HEK293T (cell line): ENCODE data around the gene ADAMTS13.

Experiments
- CTCF ChIA-PET: fragments of 350-600 bp; formaldehyde crosslinking; extraction: SDS; loops from one replicate; lab custom pipeline; 2021; ENCODE audit warnings: antibody characterized with exemption, inconsistent platforms; lab: Yijun Ruan, JAX
- POLR2A ChIA-PET: fragments of 350-600 bp; formaldehyde crosslinking; extraction: SDS; loops from one replicate; lab custom pipeline; 2020; ENCODE audit warnings: antibody characterized with exemption, inconsistent platforms; lab: Yijun Ruan, JAX
- DNase-seq: peaks from one replicate; pipeline ENCODE4 v3.0.0; 2012; ENCODE audit warnings: mixed read lengths; ENCODE audit errors: extremely low spot score
- ARNT ChIP-seq: fragments of 450-650 bp; IDR thresholded peaks from 2 replicates; pipeline ENCODE4 v1.6.1; 2017; ENCODE audit warnings: mild to moderate bottlenecking
- BHLHE40 ChIP-seq: fragments of 450-650 bp; IDR thresholded peaks from 2 replicates; pipeline ENCODE4 v1.6.1; 2016; ENCODE audit warnings: mild to moderate bottlenecking, moderate library complexity, borderline replicate concordance
- CTBP1 ChIP-seq: fragments of 450-650 bp; IDR thresholded peaks from 2 replicates; pipeline ENCODE4 v1.6.1; 2016; ENCODE audit warnings: borderline replicate concordance
- ELF4 ChIP-seq: fragments of 450-650 bp; IDR thresholded peaks from 2 replicates; pipeline ENCODE4 v1.6.1; 2017; ENCODE audit warnings: antibody characterized with exemption
- FOXA1 ChIP-seq: fragments of 450-650 bp; IDR thresholded peaks from 2 replicates; pipeline ENCODE4 v1.6.1; 2016; ENCODE audit warnings: mild to moderate bottlenecking
- FOXK2 ChIP-seq: fragments of 450-650 bp; IDR thresholded peaks from 2 replicates; pipeline ENCODE4 v1.6.1; 2016; ENCODE audit warnings: mild to moderate bottlenecking
- FOXM1 ChIP-seq: fragments of 450-650 bp; IDR thresholded peaks from 2 replicates; pipeline ENCODE4 v1.6.1; 2017; ENCODE audit warnings: mild to moderate bottlenecking, borderline replicate concordance
- HDGF ChIP-seq: fragments of 450-650 bp; IDR thresholded peaks from 2 replicates; pipeline ENCODE4 v1.6.1; 2017; ENCODE audit warnings: antibody characterized with exemption, borderline replicate concordance
- L3MBTL2 ChIP-seq: fragments of 450-650 bp; conservative IDR thresholded peaks from 2 replicates; pipeline ENCODE4 v1.6.1; 2016; ENCODE audit warnings: mild to moderate bottlenecking
- LEF1 ChIP-seq: fragments of 450-650 bp; IDR thresholded peaks from 2 replicates; pipeline ENCODE4 v1.6.1; 2017; ENCODE audit warnings: mild to moderate bottlenecking, borderline replicate concordance
- NFRKB ChIP-seq: fragments of 450-650 bp; IDR thresholded peaks from 2 replicates; pipeline ENCODE4 v1.6.1; 2016; ENCODE audit warnings: mild to moderate bottlenecking, moderate library complexity
- PKNOX1 ChIP-seq: fragments of 450-650 bp; IDR thresholded peaks from 2 replicates; pipeline ENCODE4 v1.6.1; 2016
- SP1 ChIP-seq: fragments of 450-650 bp; IDR thresholded peaks from 2 replicates; pipeline ENCODE4 v1.6.1; 2017
- SUZ12 ChIP-seq: fragments of 450-650 bp; IDR thresholded peaks from 2 replicates; pipeline ENCODE4 v1.6.1; 2016; ENCODE audit warnings: mild to moderate bottlenecking
- TARDBP ChIP-seq: fragments of 450-650 bp; IDR thresholded peaks from 2 replicates; pipeline ENCODE4 v1.6.1; 2016
- ZNF384 ChIP-seq: fragments of 450-650 bp; IDR thresholded peaks from 2 replicates; pipeline ENCODE4 v1.6.1; 2016

The ADAMTS13 gene

DNA sequence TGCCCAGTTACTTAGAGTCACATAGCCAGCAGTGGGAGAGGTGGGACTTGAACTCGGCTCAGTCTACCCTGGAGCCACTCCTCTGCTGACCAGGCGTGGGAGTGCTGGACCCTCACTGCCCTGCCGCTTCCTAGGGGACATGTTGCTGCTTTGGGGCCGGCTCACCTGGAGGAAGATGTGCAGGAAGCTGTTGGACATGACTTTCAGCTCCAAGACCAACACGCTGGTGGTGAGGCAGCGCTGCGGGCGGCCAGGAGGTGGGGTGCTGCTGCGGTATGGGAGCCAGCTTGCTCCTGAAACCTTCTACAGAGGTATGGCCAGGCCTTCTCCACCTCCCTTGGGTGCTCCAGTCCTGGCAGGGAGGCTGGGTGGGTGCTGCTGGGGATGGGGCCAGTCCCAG lies 34.2 kb downstream of the ADAMTS13 start:
- CTCF ChIA-PET: no interaction called here
- no peak for DNase-seq
- POLR2A ChIA-PET: no interaction called here
- TF ChIP-seq ARNT (no peak), SUZ12 (no peak), LEF1 (no peak), SP1 (no peak), L3MBTL2 (no peak), BHLHE40 (no peak), ELF4 (no peak), TARDBP (no peak), FOXM1 (no peak), HDGF (no peak), NFRKB (no peak), FOXA1 (no peak)

DNA sequence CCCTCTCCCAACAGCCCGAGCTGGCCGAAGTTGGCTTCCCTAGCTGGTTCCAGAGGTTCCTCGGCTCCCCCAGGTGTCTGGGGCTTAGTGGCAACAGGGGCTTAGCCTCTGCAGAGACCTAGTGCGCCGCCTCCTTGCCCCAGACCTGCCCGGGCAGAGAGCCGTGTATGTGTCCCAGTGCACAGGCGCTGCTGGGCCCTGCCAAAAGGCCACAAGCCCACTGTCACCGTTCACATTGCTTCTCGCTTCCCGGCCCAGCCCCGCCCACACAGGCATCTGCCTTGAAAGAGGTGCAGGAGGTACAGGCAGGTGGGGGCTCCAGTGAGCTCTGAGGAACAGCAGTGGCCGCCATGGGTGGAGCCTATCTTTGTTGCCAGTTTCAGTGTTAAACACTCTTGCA lies 35.1 kb downstream of the ADAMTS13 start:
- ChIA-PET CTCF (interaction anchor here (0.7 kb wide), 1 partner anchor 80 kb away, joined by 3 read pairs; no protein-coding TSS in a partner anchor), POLR2A (no interaction called here)
- no peak for DNase-seq
- TF ChIP-seq PKNOX1 (no peak), FOXM1 (no peak), ZNF384 (no peak), TARDBP (no peak), FOXA1 (no peak), NFRKB (no peak), ARNT (no peak), ELF4 (no peak)

GRCh38 chr9:133457748-133458147 lies 35.6 kb downstream of the ADAMTS13 start:
- ChIA-PET CTCF (no interaction called here), POLR2A (no interaction called here)
- TF ChIP-seq BHLHE40: no peak
- no peak for TF ChIP-seq CTBP1
- TF ChIP-seq LEF1: no peak
- DNase-seq: no peak

GRCh38 chr9:133458643-133459312 lies 36.6 kb downstream of the ADAMTS13 start:
- CTCF ChIA-PET: interaction anchor here (0.6 to 0.9 kb wide), 2 partner anchors 27 to 271 kb away, joined by 3 read pairs; no protein-coding TSS in a partner anchor
- TF ChIP-seq LEF1: no peak
- no peak for TF ChIP-seq NFRKB
- TF ChIP-seq L3MBTL2: no peak
- TF ChIP-seq FOXM1: no peak
- DNase-seq: no peak
- POLR2A ChIA-PET: interaction anchor here (0.6 to 2.1 kb wide), 9 partner anchors 11 to 428 kb away, joined by 3 to 8 read pairs (median 4); partner anchors contain the start of genes MED22, REXO4 and RPL7A

DNA sequence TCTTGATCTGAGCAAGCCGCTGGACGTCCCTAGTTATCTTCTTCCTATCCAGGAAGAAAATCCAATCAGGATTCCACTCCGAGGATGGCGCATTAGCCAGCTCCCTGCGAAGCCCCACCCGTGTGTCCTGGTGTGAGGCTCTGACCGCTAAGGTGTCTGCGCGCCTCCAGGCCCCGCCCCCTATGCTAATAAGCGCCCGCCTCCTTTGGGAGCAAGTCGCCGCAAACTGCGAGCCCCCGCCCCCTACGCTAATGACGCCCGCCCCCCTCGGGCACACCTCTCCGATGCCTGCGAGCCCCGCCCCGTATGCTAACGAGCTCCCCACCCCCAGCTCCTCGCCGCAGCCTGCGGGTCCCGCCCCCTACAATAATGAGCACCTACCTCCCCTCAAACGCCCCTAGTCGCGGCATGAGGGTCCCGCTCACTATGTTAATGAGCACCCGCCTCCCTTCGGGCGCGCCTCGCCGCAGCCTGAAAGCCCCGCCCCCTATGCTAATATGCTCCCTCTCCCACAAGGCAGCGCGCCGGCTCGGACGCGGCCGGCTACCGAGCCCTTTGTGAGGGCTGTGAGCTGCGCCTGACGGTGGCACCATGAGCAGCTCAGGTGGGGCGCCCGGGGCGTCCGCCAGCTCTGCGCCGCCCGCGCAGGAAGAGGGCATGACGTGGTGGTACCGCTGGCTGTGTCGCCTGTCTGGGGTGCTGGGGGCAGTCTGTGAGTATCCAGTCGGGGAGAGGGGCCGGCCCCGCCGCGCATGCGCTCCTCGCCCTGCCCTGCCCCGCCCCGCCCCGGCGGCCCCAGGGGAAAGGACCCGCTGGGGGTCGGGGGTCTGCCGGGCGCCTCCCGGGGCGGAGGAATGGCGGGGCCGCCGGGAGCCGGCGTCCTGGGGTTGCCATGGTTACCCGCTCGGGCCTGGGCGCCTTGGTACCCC lies 37.6 kb downstream of the ADAMTS13 start, which contains the start of gene CACFD1:
TSS of gene CACFD1 (plus strand) at position 503 of the 929 bp plus-strand sequence. CDS start at position 592, 89 bp downstream.
- POLR2A ChIA-PET: interaction anchor here (0.6 to 2.1 kb wide), 13 partner anchors 12 to 429 kb away, joined by 3 to 8 read pairs (median 3); partner anchors contain the start of genes MED22, REXO4, RPL7A and SLC2A6
- CTCF ChIA-PET: interaction anchor here (0.6 to 0.9 kb wide), 2 partner anchors 28 to 272 kb away, joined by 3 read pairs; no protein-coding TSS in a partner anchor
- peak; percentile 98 for DNase-seq
- peak; percentile 76; the same call in 1 of the 2 replicates for TF ChIP-seq FOXM1
- no peak for TF ChIP-seq L3MBTL2

DNA sequence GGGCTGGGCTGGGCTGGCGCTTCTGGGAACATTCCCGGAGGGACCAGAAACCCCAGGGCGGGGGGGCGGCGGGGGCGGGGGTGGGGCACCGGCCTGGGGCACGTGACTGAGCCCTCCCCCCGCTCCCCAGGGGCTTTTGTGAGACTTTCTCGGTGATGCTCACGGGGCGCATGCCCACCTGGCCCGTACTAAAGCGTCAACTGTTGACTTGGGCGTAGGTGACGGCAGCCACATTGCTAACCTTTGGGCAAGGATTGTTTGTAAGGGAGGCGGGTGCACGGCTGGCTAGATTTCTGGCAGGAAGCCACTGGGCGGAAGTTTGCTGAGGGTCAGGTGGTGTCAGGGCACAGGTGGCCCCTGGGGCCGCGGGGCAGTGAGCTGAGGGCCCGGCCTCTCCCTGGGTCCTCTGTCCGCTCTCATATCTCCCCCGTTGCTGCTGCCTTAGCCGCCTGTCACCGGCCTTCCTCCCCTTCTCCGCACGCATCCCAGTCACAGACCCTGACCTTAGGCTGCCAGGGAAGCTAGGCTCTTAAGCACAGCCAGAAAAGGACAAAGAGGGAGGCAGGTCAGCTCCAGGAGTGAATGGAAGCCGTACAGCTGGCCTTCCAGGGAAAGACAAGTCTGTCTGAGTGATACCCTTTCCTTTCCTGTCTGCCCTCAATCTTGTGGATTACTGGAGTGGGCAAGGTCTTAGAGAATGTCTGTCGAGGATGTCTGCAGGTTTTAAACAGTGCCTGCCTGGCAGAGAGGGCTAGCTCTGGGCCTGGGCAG lies 38.4 kb downstream of the ADAMTS13 start:
- TF ChIP-seq LEF1: no peak
- TF ChIP-seq FOXK2: no peak
- no peak for TF ChIP-seq FOXA1
- no peak for TF ChIP-seq HDGF
- no peak for TF ChIP-seq PKNOX1
- TF ChIP-seq ZNF384: no peak
- ChIA-PET POLR2A (interaction anchor here (0.8 to 2.1 kb wide), 6 partner anchors 19 to 263 kb away, joined by 3 to 8 read pairs (median 3); partner anchors contain the start of genes REXO4 and SLC2A6), CTCF (no interaction called here)
- no peak for DNase-seq
